IMR-90 (cell line): ENCODE results near the gene MAFF. TPM values are rescaled to one million over a fixed set of nuclear protein-coding genes. Genes with fewer than 3 reads are reported as not detected.

Experiments used
- ATAC-seq: fragments of 200-7000 bp; cut with Tn5 transposase; 2 replicates; pipeline ENCODE4 v1.9.1; 2020; ENCODE audit warnings: low read depth, mild to moderate bottlenecking, moderate library complexity
- BruUV-seq: library from RNA; stranded (reverse); fragments of 400-500 nt; replicated peaks from 2 replicates; lab custom pipeline; 2021; lab: Mats Ljungman, UMichigan
- CTCF ChIA-PET: fragments of 300-600 bp; formaldehyde crosslinking; extraction: SDS; loops from one replicate; lab custom pipeline; 2021; ENCODE audit warnings: antibody characterized with exemption; lab: Yijun Ruan, JAX
- POLR2A ChIA-PET: fragments of 300-600 bp; sonication (Branson Sonifier 250); formaldehyde crosslinking; loops from one replicate; lab custom pipeline; 2022; ENCODE audit warnings: antibody characterized with exemption; ENCODE audit not compliant: unreplicated experiment; lab: Charles Lee
- DNase-seq: peaks from one replicate; pipeline ENCODE4 v3.0.0; 2013
- H2AFZ ChIP-seq: replicated peaks from 2 replicates; pipeline ENCODE3; 2013; ENCODE audit warnings: low read length, mild to moderate bottlenecking; ENCODE audit not compliant: poor library complexity
- H2AK5ac ChIP-seq: 2 replicates; pipeline ENCODE4 v1.6.1; 2013; ENCODE audit warnings: low read depth, low read length, inconsistent platforms
- H2AK9ac ChIP-seq: replicated peaks from 2 replicates; pipeline ENCODE3; 2013; ENCODE audit warnings: mild to moderate bottlenecking, low read depth, low read length, moderate library complexity; ENCODE audit not compliant: poor library complexity
- H2BK120ac ChIP-seq: 2 replicates; pipeline ENCODE4 v1.6.1; 2013; ENCODE audit warnings: low read depth, low read length, inconsistent platforms
- H2BK15ac ChIP-seq: 3 replicates; pipeline ENCODE4 v1.6.1; 2013; ENCODE audit warnings: low read depth, low read length, inconsistent platforms
- H2BK20ac ChIP-seq: 2 replicates; pipeline ENCODE4 v1.6.1; 2013; ENCODE audit warnings: low read depth, mild to moderate bottlenecking, inconsistent platforms, low read length, moderate library complexity
- H2BK5ac ChIP-seq: 2 replicates; pipeline ENCODE4 v1.6.1; 2013; ENCODE audit warnings: mild to moderate bottlenecking, low read depth, low read length, inconsistent platforms; ENCODE audit not compliant: poor library complexity, severe bottlenecking
- H3K14ac ChIP-seq: replicated peaks from 2 replicates; pipeline ENCODE4 v1.6.1; 2013; ENCODE audit warnings: low read depth, low read length, inconsistent platforms
- H3K18ac ChIP-seq: 2 replicates; pipeline ENCODE4 v1.6.1; 2013; ENCODE audit warnings: low read depth, low read length, control low read depth
- H3K23ac ChIP-seq: 2 replicates; pipeline ENCODE4 v1.6.1; 2013; ENCODE audit warnings: low read depth, low read length, inconsistent platforms
- H3K27ac ChIP-seq: 2 replicates; pipeline ENCODE4 v1.5.1; 2013; ENCODE audit warnings: mild to moderate bottlenecking, control low read depth, low read length; ENCODE audit not compliant: insufficient read depth
- H3K27me3 ChIP-seq: 2 replicates; pipeline ENCODE4 v1.6.1; 2013; ENCODE audit warnings: low read length; ENCODE audit not compliant: control insufficient read depth, insufficient read depth
- H3K36me3 ChIP-seq: 2 replicates; pipeline ENCODE4 v1.6.1; 2013; ENCODE audit warnings: low read length, mixed read lengths; ENCODE audit not compliant: control insufficient read depth, insufficient read depth
- H3K4ac ChIP-seq: 2 replicates; pipeline ENCODE4 v1.6.1; 2013; ENCODE audit warnings: low read depth, low read length, inconsistent platforms
- H3K4me1 ChIP-seq: 2 replicates; pipeline ENCODE4 v1.6.1; 2013; ENCODE audit warnings: low read length, mixed read lengths; ENCODE audit not compliant: control insufficient read depth, insufficient read depth
- H3K4me2 ChIP-seq: 2 replicates; pipeline ENCODE4 v1.6.1; 2013; ENCODE audit warnings: low read depth, mild to moderate bottlenecking, control low read depth, low read length, moderate library complexity
- H3K4me3 ChIP-seq: 2 replicates; pipeline ENCODE4 v1.5.1; 2013; ENCODE audit warnings: low read depth, mild to moderate bottlenecking, control low read depth, low read length, moderate library complexity; ENCODE audit not compliant: insufficient read depth
- H3K56ac ChIP-seq: 2 replicates; pipeline ENCODE4 v1.6.1; 2013; ENCODE audit warnings: low read length, inconsistent platforms; ENCODE audit not compliant: insufficient read depth; ENCODE audit errors: extremely low read depth
- H3K79me1 ChIP-seq, 2 experiments: 2 replicates each; pipeline ENCODE4 v1.6.1; 2013; ENCODE audit warnings: low read length in 2 of 2, inconsistent platforms in 1 of 2, low read depth in 1 of 2
- H3K9ac ChIP-seq: 2 replicates; pipeline ENCODE4 v1.6.1; 2013; ENCODE audit warnings: low read depth, low read length, control low read depth
- H3K9me1 ChIP-seq: 2 replicates; pipeline ENCODE4 v1.6.1; 2013; ENCODE audit warnings: low read length, inconsistent platforms; ENCODE audit not compliant: insufficient read depth
- H3K9me3 ChIP-seq: 2 replicates; pipeline ENCODE4 v1.6.1; 2013; ENCODE audit warnings: low read length; ENCODE audit not compliant: control insufficient read depth, insufficient read depth
- H4K20me1 ChIP-seq: 2 replicates; pipeline ENCODE4 v1.6.1; 2013; ENCODE audit warnings: low read length, inconsistent platforms; ENCODE audit not compliant: insufficient read depth
- H4K5ac ChIP-seq: 2 replicates; pipeline ENCODE4 v1.6.1; 2013; ENCODE audit warnings: mild to moderate bottlenecking, low read depth, low read length, control low read depth
- H4K8ac ChIP-seq, 2 experiments: 2 replicates each; pipeline ENCODE4 v1.6.1; 2013; ENCODE audit warnings: low read depth in 2 of 2, low read length in 2 of 2, control low read depth in 1 of 2, inconsistent platforms in 1 of 2
- H4K91ac ChIP-seq: 2 replicates; pipeline ENCODE4 v1.6.1; 2013; ENCODE audit warnings: low read depth, low read length, inconsistent platforms; ENCODE audit not compliant: insufficient read depth
- MAZ ChIP-seq: IDR thresholded peaks from 2 replicates; pipeline ENCODE4 v1.6.1; 2012; ENCODE audit warnings: low read depth, mild to moderate bottlenecking, low read length, improper control_type of control experiment, moderate library complexity, borderline replicate concordance
- RCOR1 ChIP-seq: IDR thresholded peaks from 2 replicates; pipeline ENCODE4 v1.6.1; 2012; ENCODE audit warnings: mild to moderate bottlenecking, low read length, improper control_type of control experiment; ENCODE audit not compliant: insufficient replicate concordance
- RFX5 ChIP-seq: IDR thresholded peaks from 2 replicates; pipeline ENCODE4 v1.8.0; 2012; ENCODE audit warnings: low read depth, mild to moderate bottlenecking, low read length, moderate library complexity
- SMC3 ChIP-seq: fragments of 150-350 bp; IDR thresholded peaks from 2 replicates; pipeline ENCODE4 v1.6.1; 2016; ENCODE audit warnings: low read depth, mild to moderate bottlenecking, antibody characterized with exemption, low read length, moderate library complexity
- WGBS, 2 experiments: methylation state at CpG; one replicate each; pipeline versions ENCODE4 v1.1.5 to v1.1.7; 2013; ENCODE audit warnings: missing lambda C conversion rate in 2 of 2; ENCODE audit not compliant: insufficient read length in 1 of 2; ENCODE audit errors: extremely low coverage in 2 of 2; 5-methylcytosine and 5-hydroxymethylcytosine counted together
- dilution Hi-C: fragments of 300-500 bp; cut with HindIII; formaldehyde crosslinking; loops from one replicate; pipeline ENCODE4 v1.14.3; 2018; ENCODE audit warnings: low sequenced_read_pairs; ENCODE audit not compliant: unreplicated experiment
- in situ Hi-C: fragments of 300-500 bp; cut with MboI; formaldehyde crosslinking; loops from 3 replicates; pipeline ENCODE4 v1.14.3; 2019; ENCODE audit warnings: low sequenced_read_pairs, inconsistent platforms, mixed read lengths
- intact Hi-C: fragments of 100-400 bp; cut with micrococcal nuclease; formaldehyde crosslinking; loops from 2 replicates; pipeline ENCODE4 v1.10.0; 2022
- polyA plus RNA-seq, 3 experiments: library from polyadenylated mRNA; depleted of rRNA; stranded (reverse); fragments of >200 nt; gene quantifications; 2 replicates each; pipeline ENCODE4 v1.2.3, GENCODE V29; 2012; ENCODE audit warnings: low replicate concordance in 1 of 3
- total RNA-seq: library from RNA; depleted of rRNA; stranded (reverse); fragments of >200 nt; gene quantifications from 2 replicates; pipeline ENCODE4 v1.2.3, GENCODE V29; 2012

Gene MAFF
- total and polyA plus RNA-seq, 2 of the 4 experiments (the other 2 are of a cell fraction), result 18.3 to 25.9 TPM

- no peak for TF ChIP-seq RFX5
- no peak for TF ChIP-seq RCOR1
These were observed 769 bp downstream of the MAFF start (continued) for GRCh38 chr22:38202437-38203089.

GRCh38 chr22:38203090-38203810 lies 1.5 kb downstream of the MAFF start:
- H3K4me1 ChIP-seq, result peaks cover 24% of the 10 kb centered on the region
- no peak overlapping the region for H2BK20ac ChIP-seq
- H2AFZ ChIP-seq, result peak overlapping the region; percentile 75
- H2BK15ac ChIP-seq, result peak overlapping the region; percentile 74; the same call in 1 of the 3 replicates
- peak overlapping the region; percentile 96 for H2BK5ac ChIP-seq
- H3K4ac ChIP-seq, result peak overlapping the region; percentile 87
- no peaks in the 10 kb centered on the region for H3K27me3 ChIP-seq
- H3K4me2 ChIP-seq, result peak overlapping the region; percentile 99
- H3K9me3 ChIP-seq, result no peaks in the 10 kb centered on the region
- CTCF ChIA-PET, result no interaction called here
- H3K36me3 ChIP-seq, result 0 out of 2 replicates have a peak, but pooled peaks cover 1% of the 10 kb centered on the region
- H2AK9ac ChIP-seq, result peak overlapping the region; percentile 98
- H4K8ac ChIP-seq, result peak overlapping the region; percentile 69 to 72
- BruUV-seq, result no TSS peak
- peaks cover 57% of the 10 kb centered on the region for H4K20me1 ChIP-seq
- peak overlapping the region; percentile 67 for H3K4me3 ChIP-seq
- peaks cover 3 to 57% of the 10 kb centered on the region in 2 experiments; a peak in 3 of 4 replicates for H3K79me1 ChIP-seq
- H3K27ac ChIP-seq, result peak overlapping the region; percentile 96
- peak overlapping the region; percentile 93 for H3K23ac ChIP-seq
- H4K5ac ChIP-seq, result peak overlapping the region; percentile 70
- WGBS, 2 experiments, result 20% methylated on average over 3 of the region's 19 CpGs; no CpG with 5 or more reads in 1 of the 2 experiments
- peak overlapping the region; percentile 81 for H4K91ac ChIP-seq
- dilution Hi-C loops (no loop called here), in situ Hi-C loops (no loop called here), intact Hi-C loops (no loop called here)
- H3K14ac ChIP-seq, result peak overlapping the region; percentile 79
- ATAC-seq, result no peak
- peak overlapping the region; percentile 43 for H3K56ac ChIP-seq
- peak overlapping the region; percentile 95 for H3K9ac ChIP-seq
- peaks cover 28% of the 10 kb centered on the region for H3K9me1 ChIP-seq
- peak overlapping the region; percentile 69 for H3K18ac ChIP-seq
- POLR2A ChIA-PET, result no interaction called here
- TF ChIP-seq SMC3 (no peak), MAZ (no peak)
- H2BK120ac ChIP-seq, result peak overlapping the region; percentile 35; the same call in 1 of the 2 replicates
- DNase-seq, result peak; percentile 53
- H2AK5ac ChIP-seq, result peak overlapping the region; percentile 89; the same call in 1 of the 2 replicates
